Immature natural killer cell (primary cell): ENCODE measurements around the gene PCED1A. TPM values are rescaled to one million over a fixed set of nuclear protein-coding genes. Genes with fewer than 3 reads are reported as not detected.
A peak's percentile ranks its signal among the peaks of the same experiment; 100 is the strongest.

Experiments used
- DNase-seq, 3 donors: peaks; one replicate each; pipeline ENCODE4 v3.0.0; 2022; ENCODE audit warnings: mixed read lengths in 1 of 3
- H3K27ac Mint-ChIP-seq, 6 donors: one replicate each; pipeline ENCODE4 v1.8.0; 2020; ENCODE audit warnings: mixed read lengths in 6 of 6, mild to moderate bottlenecking in 5 of 6, inconsistent platforms in 4 of 6, moderate library complexity in 3 of 6
- H3K27me3 Mint-ChIP-seq, 3 donors: one replicate each; pipeline ENCODE4 v1.8.0; 2020 to 2021; ENCODE audit warnings: low read depth in 3 of 3, mild to moderate bottlenecking in 3 of 3, mixed read lengths in 3 of 3, moderate library complexity in 3 of 3, inconsistent platforms in 1 of 3
- H3K36me3 Mint-ChIP-seq, 3 donors: one replicate each; pipeline ENCODE4 v1.8.0; 2020; ENCODE audit warnings: mixed read lengths in 3 of 3, inconsistent platforms in 2 of 3, mild to moderate bottlenecking in 2 of 3
- H3K4me1 Mint-ChIP-seq, 2 donors: one replicate each; pipeline ENCODE4 v1.8.0; 2020; ENCODE audit warnings: inconsistent platforms in 2 of 2, mild to moderate bottlenecking in 2 of 2, mixed read lengths in 2 of 2, moderate library complexity in 1 of 2
- H3K4me3 Mint-ChIP-seq, 5 donors: one replicate each; pipeline ENCODE4 v1.8.0; 2020; ENCODE audit warnings: mild to moderate bottlenecking in 5 of 5, mixed read lengths in 5 of 5, inconsistent platforms in 3 of 5, moderate library complexity in 3 of 5
- H3K9me3 Mint-ChIP-seq, 6 donors: one replicate each; pipeline ENCODE4 v1.8.0; 2020; ENCODE audit warnings: mild to moderate bottlenecking in 6 of 6, mixed read lengths in 6 of 6, inconsistent platforms in 4 of 6, moderate library complexity in 3 of 6
- polyA plus RNA-seq, 3 donors: library from polyadenylated mRNA; unstranded; fragments of 300-500 nt; fragmentation: Illumina TruSeq; gene quantifications; one replicate each; pipeline ENCODE4 v1.2.3, GENCODE V29; 2021

Gene PCED1A
- polyA plus RNA-seq = 10 to 100 TPM; 21.9 to 24.1 (median 23.4) TPM

GRCh38 chr20:2840138-2840966 is at the start of gene PCED1A, which contains the start of gene VPS16:
Gene PCED1A (minus strand): TSS chr20:2840655. CDS start chr20:2839912, 743 bp downstream.
Gene VPS16 (plus strand): TSS chr20:2840745. CDS start chr20:2840775, 30 bp downstream.
- DNase-seq = peak; percentile 85 to 88 (median 88)
- Mint-ChIP-seq H3K27me3 (peaks cover 0 to 12% (median 6%) of the 10 kb centered on the region in 3 donors), H3K9me3 (no peaks in the 10 kb centered on the region), H3K4me1 (peaks cover 41 to 43% of the 10 kb centered on the region in 2 donors), H3K27ac (peak within 1 kb of the TSS; percentile 81 to 93 (median 89)), H3K4me3 (peak within 1 kb of the TSS; percentile 89 to 93 (median 91)), H3K36me3 (peaks cover 8 to 9% (median 9%) of the 10 kb centered on the region in 3 donors)

DNA sequence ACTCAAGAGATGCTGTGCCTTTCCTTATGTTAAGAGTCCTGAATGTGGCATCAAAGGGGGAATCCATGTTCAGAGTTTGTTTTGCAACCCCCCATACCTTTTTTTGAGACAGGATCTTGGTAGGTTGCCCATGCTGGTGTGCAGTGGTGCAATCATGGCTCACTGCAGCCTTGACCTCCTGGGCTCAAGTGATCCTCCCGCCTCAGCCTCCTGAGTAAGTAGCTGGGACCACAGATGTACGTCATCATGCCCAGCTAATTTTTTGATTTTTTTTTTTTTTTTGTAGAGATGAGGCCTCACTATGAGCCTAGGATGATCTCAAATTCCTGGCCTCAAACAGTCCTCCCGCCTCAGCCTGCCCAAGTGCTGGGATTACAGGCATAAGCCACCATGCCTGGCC is 49.3 kb upstream of the PCED1A start:
- Mint-ChIP-seq H3K9me3 (no peaks in the 10 kb centered on the region), H3K36me3 (no peaks in the 10 kb centered on the region), H3K4me3 (no peak overlapping the region), H3K27me3 (peaks cover 0 to 2% (median 0%) of the 10 kb centered on the region in 3 donors), H3K27ac (peak overlapping the region in 3 of 6 donors; percentile 42 to 69 (median 51)), H3K4me1 (peaks cover 72 to 93% of the 10 kb centered on the region in 2 donors)
- no peak for DNase-seq

- DNase-seq = no peak
- Mint-ChIP-seq H3K4me1 (peaks cover 76 to 96% of the 10 kb centered on the region in 2 donors), H3K27ac (peak overlapping the region in 1 of 6 donors; percentile 42)
These were observed 48.8 kb upstream of the PCED1A start for GRCh38 chr20:2889209-2889608.

DNA sequence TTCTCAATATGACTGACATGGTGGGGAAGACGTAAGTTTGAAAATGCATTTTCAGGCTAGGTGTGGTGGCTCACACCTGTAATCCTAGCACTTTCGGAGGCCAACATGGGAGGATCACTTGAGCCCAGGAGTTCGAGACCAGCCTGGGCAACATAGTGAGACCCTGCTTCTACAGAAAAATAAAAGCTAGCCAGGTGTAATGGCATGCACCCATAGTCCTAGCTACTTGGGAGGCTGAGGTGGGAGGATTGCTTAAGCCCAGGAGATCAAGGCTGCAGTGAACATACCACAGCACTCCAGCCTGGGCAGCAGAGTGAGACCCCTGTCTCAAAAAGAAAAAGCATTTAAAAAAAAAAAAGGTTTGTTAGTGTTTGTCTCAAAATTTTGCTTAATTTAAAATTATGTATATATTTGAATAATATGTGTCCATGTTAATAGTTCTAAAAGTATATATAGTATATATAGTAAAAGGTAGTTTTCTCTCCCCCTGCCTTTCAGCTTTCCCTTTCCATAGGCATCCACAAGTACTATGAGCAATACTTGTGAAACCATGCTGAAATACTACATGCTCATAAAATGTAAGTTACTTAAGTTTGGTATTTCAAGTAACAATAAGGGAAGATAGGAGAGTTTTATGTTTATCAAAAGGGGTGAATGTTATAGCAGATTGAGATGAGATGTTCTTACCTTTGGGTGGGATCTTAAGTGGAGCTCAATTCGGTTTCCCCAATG is 47.9 kb upstream of the PCED1A start:
- Mint-ChIP-seq H3K36me3 (no peaks in the 10 kb centered on the region), H3K27ac (peak overlapping the region in 4 of 6 donors; percentile 6 to 58 (median 16)), H3K9me3 (no peaks in the 10 kb centered on the region), H3K4me3 (no peak overlapping the region), H3K27me3 (peaks cover 0 to 2% (median 0%) of the 10 kb centered on the region in 3 donors), H3K4me1 (peaks cover 79 to 96% of the 10 kb centered on the region in 2 donors)
- no peak for DNase-seq

More at GRCh38 chr20:2889209-2889608, 48.8 kb upstream of the PCED1A start:
- Mint-ChIP-seq H3K9me3 (no peaks in the 10 kb centered on the region), H3K4me3 (no peak overlapping the region), H3K27me3 (peaks cover 0 to 2% (median 0%) of the 10 kb centered on the region in 3 donors), H3K36me3 (no peaks in the 10 kb centered on the region)

DNA sequence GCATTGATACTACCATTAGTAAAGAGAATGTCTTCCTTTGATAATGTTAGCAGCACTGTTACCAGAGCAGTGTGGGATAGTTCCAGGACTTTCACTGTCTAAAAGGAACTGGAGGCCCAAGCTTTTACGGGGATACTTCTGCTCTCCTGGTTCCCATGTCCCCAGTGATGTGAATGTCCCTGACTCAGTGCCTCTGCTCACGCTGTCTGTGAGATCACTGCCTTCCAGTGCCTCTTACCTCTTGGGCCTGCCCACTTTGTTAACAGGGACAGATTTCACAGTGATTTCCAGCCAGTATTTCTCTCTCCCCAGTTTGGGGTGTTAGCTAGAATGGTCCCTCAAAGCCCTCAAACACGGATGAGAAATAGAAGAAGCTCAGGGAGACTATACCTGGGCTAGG is 47.3 kb upstream of the PCED1A start:
- Mint-ChIP-seq H3K9me3 (no peaks in the 10 kb centered on the region), H3K4me3 (no peak overlapping the region), H3K27ac (peak overlapping the region in 1 of 6 donors; percentile 1), H3K27me3 (peaks cover 0 to 2% (median 0%) of the 10 kb centered on the region in 3 donors), H3K36me3 (no peaks in the 10 kb centered on the region), H3K4me1 (peaks cover 77 to 91% of the 10 kb centered on the region in 2 donors)
- DNase-seq = no peak

DNA sequence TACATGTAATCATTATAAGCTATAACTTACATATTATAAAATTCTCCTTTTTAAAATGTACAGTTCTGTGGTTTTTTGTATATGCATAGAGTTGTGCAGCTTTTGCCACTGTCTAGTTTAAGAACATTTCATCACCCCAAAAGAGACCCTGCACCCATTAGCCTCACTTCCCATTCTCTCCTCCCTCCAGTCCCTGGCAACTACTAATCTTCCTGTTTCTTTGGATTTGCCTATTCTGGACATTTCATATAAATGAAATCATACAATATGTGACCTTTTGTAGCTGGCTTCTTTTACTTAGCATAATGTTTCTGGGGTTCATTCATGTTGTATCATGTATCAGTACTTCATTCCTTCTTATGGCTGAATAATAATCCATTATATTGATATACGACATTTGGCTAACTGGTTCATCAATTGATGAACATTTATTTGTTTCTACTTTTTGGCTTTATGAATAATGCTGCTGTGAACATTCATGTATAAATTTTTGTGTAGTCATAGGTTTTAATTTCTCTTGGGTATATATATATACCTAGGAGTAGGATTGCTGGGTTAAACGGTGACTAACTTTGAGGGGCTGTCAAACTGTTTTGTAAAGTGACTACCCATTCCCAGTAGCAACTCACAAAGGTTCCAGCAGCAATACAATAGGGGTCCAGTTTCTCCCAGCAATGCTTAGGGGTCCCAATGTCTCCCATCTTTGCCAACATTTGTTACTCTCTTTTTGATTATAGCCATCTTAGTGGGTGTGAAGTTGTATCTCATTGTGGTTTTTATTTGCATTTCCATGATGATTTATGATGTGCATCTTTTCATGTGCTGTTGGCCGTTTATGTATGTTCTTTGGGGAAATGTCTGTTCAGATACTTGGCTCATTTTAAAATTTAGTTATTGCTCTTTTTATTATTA is 43.5 kb upstream of the PCED1A start:
- peaks cover 64 to 80% of the 10 kb centered on the region in 2 donors for H3K4me1 Mint-ChIP-seq
- H3K4me3 Mint-ChIP-seq = peak overlapping the region in 3 of 5 donors; percentile 0 to 44 (median 30)
- no peaks in the 10 kb centered on the region for H3K36me3 Mint-ChIP-seq
- DNase-seq = no peak
- H3K27ac Mint-ChIP-seq = peak overlapping the region in 3 of 6 donors; percentile 43 to 62 (median 56)
- H3K9me3 Mint-ChIP-seq = no peaks in the 10 kb centered on the region
- H3K27me3 Mint-ChIP-seq = peaks cover 0 to 2% (median 0%) of the 10 kb centered on the region in 3 donors

DNA sequence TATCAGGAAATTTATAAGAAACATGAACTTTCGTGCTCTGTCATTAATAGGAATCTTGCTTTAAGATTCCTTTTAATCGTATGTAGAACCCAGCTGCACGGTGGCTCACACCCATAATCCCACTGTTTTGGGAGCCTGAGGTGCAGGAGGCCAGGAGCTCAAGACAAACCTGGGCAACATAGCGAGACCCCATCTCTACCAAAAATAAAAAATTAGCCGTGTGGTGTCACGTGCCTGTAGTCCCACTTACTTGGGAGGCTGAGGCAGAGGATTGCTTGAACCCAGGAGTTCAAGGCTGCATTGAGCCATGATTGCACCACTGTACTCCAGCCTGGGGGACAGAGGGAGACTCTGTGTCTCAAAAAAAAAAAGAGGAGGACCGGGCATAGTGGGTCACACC is 40.2 kb upstream of the PCED1A start:
- no peak overlapping the region for H3K4me3 Mint-ChIP-seq
- no peaks in the 10 kb centered on the region for H3K9me3 Mint-ChIP-seq
- no peaks in the 10 kb centered on the region for H3K36me3 Mint-ChIP-seq
- no peak for DNase-seq
- H3K27ac Mint-ChIP-seq = peak overlapping the region in 2 of 6 donors; percentile 38 to 68
- H3K27me3 Mint-ChIP-seq = peaks cover 0 to 3% (median 0%) of the 10 kb centered on the region in 3 donors
- H3K4me1 Mint-ChIP-seq = peaks cover 64 to 76% of the 10 kb centered on the region in 2 donors

GRCh38 chr20:2879146-2879545 is 38.7 kb upstream of the PCED1A start:
- no peak for DNase-seq
- Mint-ChIP-seq H3K27me3 (peaks cover 0 to 3% (median 0%) of the 10 kb centered on the region in 3 donors), H3K4me3 (peak overlapping the region in 1 of 5 donors; percentile 1), H3K4me1 (peaks cover 64 to 76% of the 10 kb centered on the region in 2 donors), H3K27ac (peak overlapping the region; percentile 12 to 85 (median 52)), H3K36me3 (no peaks in the 10 kb centered on the region), H3K9me3 (no peaks in the 10 kb centered on the region)

GRCh38 chr20:2878515-2878914 is 38.1 kb upstream of the PCED1A start:
- peaks cover 60 to 74% of the 10 kb centered on the region in 2 donors for H3K4me1 Mint-ChIP-seq
- H3K4me3 Mint-ChIP-seq = peak overlapping the region in 1 of 5 donors; percentile 25
- DNase-seq = no peak
- no peaks in the 10 kb centered on the region for H3K9me3 Mint-ChIP-seq
- H3K27me3 Mint-ChIP-seq = peaks cover 0 to 3% (median 0%) of the 10 kb centered on the region in 3 donors
- no peaks in the 10 kb centered on the region for H3K36me3 Mint-ChIP-seq
- H3K27ac Mint-ChIP-seq = peak overlapping the region in 5 of 6 donors; percentile 31 to 85 (median 59)

- Mint-ChIP-seq H3K27ac (peak overlapping the region; percentile 24 to 78 (median 64)), H3K36me3 (no peaks in the 10 kb centered on the region), H3K4me1 (peaks cover 65 to 83% of the 10 kb centered on the region in 2 donors), H3K4me3 (peak overlapping the region; percentile 83 to 94 (median 94)), H3K9me3 (no peaks in the 10 kb centered on the region), H3K27me3 (peaks cover 5 to 14% (median 7%) of the 10 kb centered on the region in 3 donors)
- DNase-seq = no peak
These were observed 35.3 kb upstream of the PCED1A start for GRCh38 chr20:2875690-2876203.

DNA sequence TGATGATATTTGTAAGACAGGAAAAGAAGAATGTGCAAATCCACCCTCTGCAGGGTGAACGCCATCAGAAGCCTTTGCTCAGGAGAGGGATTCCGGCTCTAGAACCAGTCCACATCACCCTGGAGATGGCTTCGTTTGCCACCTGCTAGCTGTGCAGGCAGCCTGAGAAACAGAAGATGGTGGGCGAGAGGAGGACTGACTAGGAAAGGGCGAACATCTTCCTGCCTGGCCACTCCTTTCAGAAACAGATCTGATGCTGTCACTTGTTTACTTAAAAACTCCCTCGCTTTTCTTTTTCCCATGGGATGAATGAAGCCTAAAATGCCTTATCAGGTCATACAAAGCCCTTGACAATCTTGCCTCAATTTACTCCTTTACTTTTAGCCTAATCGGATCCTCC is 34.0 kb upstream of the PCED1A start:
- Mint-ChIP-seq H3K27me3 (peaks cover 5 to 14% (median 7%) of the 10 kb centered on the region in 3 donors), H3K27ac (peak overlapping the region; percentile 66 to 87 (median 80)), H3K4me1 (peaks cover 59 to 74% of the 10 kb centered on the region in 2 donors), H3K36me3 (no peaks in the 10 kb centered on the region), H3K9me3 (no peaks in the 10 kb centered on the region), H3K4me3 (peak overlapping the region; percentile 83 to 94 (median 94))
- peak in 2 of 3 donors; percentile 6 to 9 for DNase-seq

- Mint-ChIP-seq H3K9me3 (no peaks in the 10 kb centered on the region), H3K36me3 (no peaks in the 10 kb centered on the region), H3K27ac (peak overlapping the region; percentile 66 to 87 (median 85)), H3K4me3 (peak overlapping the region; percentile 83 to 94 (median 94)), H3K27me3 (peaks cover 5 to 14% (median 5%) of the 10 kb centered on the region in 3 donors), H3K4me1 (peaks cover 57 to 75% of the 10 kb centered on the region in 2 donors)
- DNase-seq = peak; percentile 71 to 78 (median 78)
These were observed 33.2 kb upstream of the PCED1A start for GRCh38 chr20:2873747-2874041.
